ENCODE data around the gene RELT.
A peak's percentile ranks its signal among the peaks of the same experiment; 100 is the strongest.

The RELT gene

GRCh38 chr11:73376803-73377629 lies 817 bp downstream of the RELT start:
- peak; percentile 65 for DNase-seq

GRCh38 chr11:73379189-73379880 lies 3.1 kb downstream of the RELT start:
- DNase-seq: no peak

GRCh38 chr11:73380331-73380730 lies 4.1 kb downstream of the RELT start:
- no peak for DNase-seq

GRCh38 chr11:73380897-73381410 lies 4.8 kb downstream of the RELT start:
- DNase-seq: no peak

GRCh38 chr11:73381589-73381988 lies 5.4 kb downstream of the RELT start:
- no peak for DNase-seq

GRCh38 chr11:73382183-73382582 lies 6.0 kb downstream of the RELT start:
- DNase-seq: no peak

GRCh38 chr11:73382747-73383146 lies 6.5 kb downstream of the RELT start:
- DNase-seq: no peak

- no peak for DNase-seq
Measured at GRCh38 chr11:73383249-73384124, 7.3 kb downstream of the RELT start.

GRCh38 chr11:73384125-73384441 lies 7.9 kb downstream of the RELT start:
- DNase-seq: no peak

- no peak for DNase-seq
Measured at GRCh38 chr11:73384531-73384871, 8.3 kb downstream of the RELT start.

- DNase-seq: peak; percentile 63
Measured at GRCh38 chr11:73384872-73385689, 8.9 kb downstream of the RELT start.

GRCh38 chr11:73386016-73386415 lies 9.8 kb downstream of the RELT start:
- no peak for DNase-seq

GRCh38 chr11:73386546-73386945 lies 10.3 kb downstream of the RELT start:
- no peak for DNase-seq

GRCh38 chr11:73387594-73388264 lies 11.5 kb downstream of the RELT start:
- no peak for DNase-seq

GRCh38 chr11:73388265-73389133 lies 12.3 kb downstream of the RELT start:
- no peak for DNase-seq

- no peak for DNase-seq
Measured at GRCh38 chr11:73389134-73389525, 12.9 kb downstream of the RELT start.

- no peak for DNase-seq
Measured at GRCh38 chr11:73389916-73390315, 13.7 kb downstream of the RELT start.

- no peak for DNase-seq
Measured at GRCh38 chr11:73390601-73391565, 14.7 kb downstream of the RELT start.

GRCh38 chr11:73391665-73392064 lies 15.5 kb downstream of the RELT start:
- DNase-seq: no peak
